Measurements from ENCODE around the gene ADRA2C. TPM values are rescaled to one million over a fixed set of nuclear protein-coding genes. Genes with fewer than 3 reads are reported as not detected.

ADRA2C gene
- total RNA-seq, 4 donors from 2014 or later, result 0.85 to 8.9 (median 4.4) TPM

DNA sequence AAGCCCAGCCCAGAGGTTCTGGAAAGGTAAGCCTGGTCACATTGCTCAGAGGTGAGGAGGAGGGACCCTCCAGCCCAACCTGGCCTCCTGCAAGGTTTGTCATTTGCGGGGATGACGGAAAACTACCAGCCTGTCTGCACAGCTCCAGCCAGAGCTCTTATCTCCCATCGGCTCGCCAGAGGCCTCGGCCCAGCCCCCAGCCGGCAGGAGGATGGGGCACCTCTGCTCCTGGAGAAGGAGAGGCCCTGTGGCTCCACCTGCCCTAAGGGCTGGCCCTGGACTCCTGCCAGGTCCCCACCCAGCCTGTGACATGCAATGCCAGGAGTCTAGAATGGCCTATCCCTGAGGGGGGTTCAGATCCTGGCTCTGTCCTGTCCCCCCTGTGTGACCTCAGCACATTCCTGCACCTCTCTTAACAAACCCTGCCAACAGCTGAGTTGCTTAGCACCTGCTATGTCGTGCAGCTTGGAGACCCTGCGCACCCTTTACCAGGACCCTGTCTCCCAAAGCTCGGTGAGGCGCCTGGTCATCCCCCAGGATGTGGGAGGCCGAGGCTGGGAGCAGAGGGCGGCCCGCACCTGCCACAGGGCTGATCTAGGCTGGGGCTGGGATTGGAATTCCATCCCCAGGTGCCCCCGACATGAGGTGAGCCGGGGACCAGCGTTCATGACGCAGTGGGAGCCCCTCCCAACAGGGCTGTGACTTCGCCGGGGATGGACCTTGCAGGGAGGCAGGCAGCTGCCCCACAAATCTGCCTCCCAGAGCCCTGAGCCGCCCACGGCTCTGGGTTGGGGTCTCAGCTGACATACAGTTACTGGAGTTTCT, 14.4 kb downstream of the ADRA2C start:
- no peak for TF ChIP-seq CTCF (IDR thresholded peaks at IDR 0.05; ENCODE audit: low read depth)

DNA sequence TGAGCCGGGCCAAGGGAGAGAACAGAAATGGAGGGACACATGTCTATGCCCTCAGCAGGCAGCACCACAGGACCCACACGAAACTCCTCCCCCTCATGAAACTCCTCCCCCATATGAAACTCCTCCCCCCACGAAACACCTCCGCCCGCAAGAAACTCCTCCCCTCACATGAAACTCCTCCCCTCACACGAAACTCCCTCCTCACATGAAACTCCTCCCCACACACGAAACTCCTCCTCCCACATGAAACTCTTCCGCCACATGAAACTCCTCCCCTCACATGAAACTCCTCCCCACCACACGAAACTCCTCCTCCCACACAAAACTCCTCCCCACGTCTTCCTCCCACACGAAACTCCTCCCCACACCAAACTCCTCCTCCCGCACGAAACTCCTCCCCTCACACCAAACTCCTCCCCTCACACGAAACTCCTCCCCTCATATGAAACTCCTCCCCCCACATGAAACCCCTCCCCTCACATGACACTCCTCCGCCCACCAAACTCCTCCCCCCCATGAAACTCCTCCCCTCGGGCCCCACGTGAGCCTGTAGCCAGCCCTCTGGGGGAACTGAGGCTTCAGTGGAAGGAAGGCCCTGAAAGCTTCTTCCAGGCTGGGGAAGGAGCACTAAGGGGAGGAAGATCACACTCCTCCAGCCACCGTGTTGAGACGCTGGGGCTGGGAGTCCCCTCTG, 15.2 kb downstream of the ADRA2C start:
- no peak for TF ChIP-seq CTCF (IDR thresholded peaks at IDR 0.05; ENCODE audit: low read depth)

GRCh38 chr4:3781997-3782930, 16.1 kb downstream of the ADRA2C start:
- TF ChIP-seq CTCF (IDR thresholded peaks at IDR 0.05; ENCODE audit: low read depth), result no peak

- TF ChIP-seq CTCF (IDR thresholded peaks at IDR 0.05; ENCODE audit: low read depth), result no peak
These were observed 17.6 kb downstream of the ADRA2C start for GRCh38 chr4:3783693-3784306.

- no peak for TF ChIP-seq CTCF (IDR thresholded peaks at IDR 0.05; ENCODE audit: low read depth)
These were observed 18.5 kb downstream of the ADRA2C start for GRCh38 chr4:3784454-3785291.

DNA sequence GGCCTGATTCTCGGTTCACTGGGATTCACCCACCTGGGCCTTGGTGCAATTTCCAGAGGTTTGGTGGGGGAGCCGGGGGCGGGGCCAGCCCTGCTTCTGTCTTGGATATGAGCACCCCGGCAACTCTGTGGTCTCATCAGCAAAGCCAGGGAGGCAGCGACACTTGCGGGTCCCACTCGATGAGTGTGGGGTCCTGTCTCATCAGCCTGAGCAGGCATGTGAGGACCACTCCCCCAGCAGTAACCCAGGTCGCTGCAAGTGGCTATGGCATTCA, 19.0 kb downstream of the ADRA2C start:
- TF ChIP-seq CTCF (IDR thresholded peaks at IDR 0.05; ENCODE audit: low read depth), result no peak

Data from subcutaneous adipose tissue (tissue), 4 donors.